ENCODE results near the gene CPPED1. TPM values are rescaled to one million over a fixed set of nuclear protein-coding genes. Genes with fewer than 3 reads are reported as not detected.

CPPED1 gene
- total and polyA plus RNA-seq, 8 donors: 8.0 to 178 (median 13.1) TPM

DNA sequence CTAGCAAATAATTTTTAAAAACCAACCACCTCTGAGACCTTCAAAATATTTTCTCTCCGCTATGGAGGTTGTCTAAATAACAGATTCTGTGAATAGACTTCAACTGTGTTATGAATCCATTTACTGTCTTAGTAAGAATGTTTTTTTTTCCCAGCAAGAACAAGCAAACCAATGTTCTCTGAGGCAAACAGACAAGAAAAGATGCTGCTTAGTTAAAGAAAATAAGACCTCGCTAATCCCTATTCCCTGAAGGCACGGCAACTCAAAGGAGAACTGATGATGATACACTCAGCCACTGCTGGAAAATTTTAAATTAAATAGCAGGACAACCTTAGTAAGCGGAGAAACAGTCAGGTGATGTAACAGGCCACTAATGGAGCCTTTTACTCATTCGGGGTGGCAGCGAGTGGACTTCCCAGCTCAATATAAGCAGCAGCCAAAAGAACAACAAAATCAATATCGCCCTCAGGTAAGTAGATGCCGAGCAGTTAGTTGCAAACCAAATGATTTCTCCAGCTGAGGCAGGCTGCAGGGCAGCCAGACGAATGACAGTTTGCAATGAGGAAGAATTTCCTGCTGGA, 81.8 kb downstream of the CPPED1 start:
- Histone ChIP-seq H3K27ac (no peak overlapping the region), H3K36me3 (peaks cover 0 to 20% (median 7%) of the 10 kb centered on the region in 4 donors), H3K27me3 (no peaks in the 10 kb centered on the region), H3K4me1 (no peaks in the 10 kb centered on the region), H3K4me3 (no peak overlapping the region), H3K9me3 (no peaks in the 10 kb centered on the region)
- intact Hi-C loops (cut with DNase I; ENCODE audit: low total_unique reads): no loop called here
- WGBS, 5 donors: 85 to 91% (median 91%) methylated on average over 9 of the region's 9 CpGs
- no peak for DNase-seq
- TF ChIP-seq EP300 (IDR thresholded peaks at IDR 0.05): no peak
- TF ChIP-seq, protein P1, sequence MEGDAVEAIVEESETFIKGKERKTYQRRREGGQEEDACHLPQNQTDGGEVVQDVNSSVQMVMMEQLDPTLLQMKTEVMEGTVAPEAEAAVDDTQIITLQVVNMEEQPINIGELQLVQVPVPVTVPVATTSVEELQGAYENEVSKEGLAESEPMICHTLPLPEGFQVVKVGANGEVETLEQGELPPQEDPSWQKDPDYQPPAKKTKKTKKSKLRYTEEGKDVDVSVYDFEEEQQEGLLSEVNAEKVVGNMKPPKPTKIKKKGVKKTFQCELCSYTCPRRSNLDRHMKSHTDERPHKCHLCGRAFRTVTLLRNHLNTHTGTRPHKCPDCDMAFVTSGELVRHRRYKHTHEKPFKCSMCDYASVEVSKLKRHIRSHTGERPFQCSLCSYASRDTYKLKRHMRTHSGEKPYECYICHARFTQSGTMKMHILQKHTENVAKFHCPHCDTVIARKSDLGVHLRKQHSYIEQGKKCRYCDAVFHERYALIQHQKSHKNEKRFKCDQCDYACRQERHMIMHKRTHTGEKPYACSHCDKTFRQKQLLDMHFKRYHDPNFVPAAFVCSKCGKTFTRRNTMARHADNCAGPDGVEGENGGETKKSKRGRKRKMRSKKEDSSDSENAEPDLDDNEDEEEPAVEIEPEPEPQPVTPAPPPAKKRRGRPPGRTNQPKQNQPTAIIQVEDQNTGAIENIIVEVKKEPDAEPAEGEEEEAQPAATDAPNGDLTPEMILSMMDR (IDR thresholded peaks at IDR 0.05): no peak
- no peak for TF ChIP-seq POLR2AphosphoS5 (IDR thresholded peaks at IDR 0.05)
- TF ChIP-seq POLR2A (IDR thresholded peaks at IDR 0.05): no peak

- Histone ChIP-seq H3K27ac (no peak overlapping the region), H3K27me3 (no peaks in the 10 kb centered on the region), H3K4me3 (no peak overlapping the region), H3K4me1 (no peaks in the 10 kb centered on the region), H3K36me3 (peaks cover 0 to 20% (median 7%) of the 10 kb centered on the region in 4 donors), H3K9me3 (no peaks in the 10 kb centered on the region)
- no peak for DNase-seq
- TF ChIP-seq POLR2AphosphoS5 (IDR thresholded peaks at IDR 0.05) (no peak), POLR2A (IDR thresholded peaks at IDR 0.05) (no peak), EP300 (IDR thresholded peaks at IDR 0.05) (no peak)
- TF ChIP-seq, protein P1 (IDR thresholded peaks at IDR 0.05): no peak
- intact Hi-C loops (cut with DNase I; ENCODE audit: low total_unique reads): no loop called here
- WGBS, 5 donors: 92 to 98% (median 96%) methylated on average over 4 of the region's 4 CpGs
These were observed 83.7 kb downstream of the CPPED1 start for GRCh38 chr16:12719972-12720371.

DNA sequence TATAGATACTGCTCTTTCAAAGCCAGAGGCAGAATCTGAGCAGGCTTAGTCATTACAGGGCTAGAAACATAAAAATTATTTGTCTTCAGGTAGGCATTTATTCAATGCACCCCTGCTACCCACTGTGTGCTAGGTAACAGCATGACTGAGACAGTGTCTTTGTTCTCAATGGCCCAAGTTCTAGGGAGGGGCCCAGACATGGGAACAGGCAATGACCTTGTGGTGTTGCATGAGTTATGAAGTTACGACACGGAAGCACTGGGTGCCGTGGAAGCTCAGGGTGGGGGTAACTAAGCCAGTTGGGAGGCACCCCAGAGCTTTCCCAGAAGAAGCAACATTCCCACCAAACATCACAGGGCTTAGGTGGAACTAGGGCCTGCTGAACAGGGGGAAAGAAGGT, 87.0 kb downstream of the CPPED1 start:
- no peak for DNase-seq
- H3K27ac ChIP-seq: no peak overlapping the region
- H3K36me3 ChIP-seq: peaks cover 0 to 13% (median 0%) of the 10 kb centered on the region in 4 donors
- whole genome bisulfite sequencing, 5 donors: 79 to 92% (median 91%) methylated on average over 3 of the region's 3 CpGs
- H3K27me3 ChIP-seq: no peaks in the 10 kb centered on the region
- no peak for TF ChIP-seq POLR2A (IDR thresholded peaks at IDR 0.05)
- TF ChIP-seq EP300 (IDR thresholded peaks at IDR 0.05): no peak
- TF ChIP-seq, protein P1 (IDR thresholded peaks at IDR 0.05): no peak
- no peak for TF ChIP-seq POLR2AphosphoS5 (IDR thresholded peaks at IDR 0.05)
- no peaks in the 10 kb centered on the region for H3K4me1 ChIP-seq
- intact Hi-C loops (cut with DNase I; ENCODE audit: low total_unique reads): no loop called here
- H3K4me3 ChIP-seq: no peak overlapping the region
- H3K9me3 ChIP-seq: no peaks in the 10 kb centered on the region

GRCh38 chr16:12709807-12710206, 93.9 kb downstream of the CPPED1 start:
- DNase-seq: no peak
- intact Hi-C loops (cut with DNase I; ENCODE audit: low total_unique reads): no loop called here
- Histone ChIP-seq H3K4me1 (no peaks in the 10 kb centered on the region), H3K27me3 (no peaks in the 10 kb centered on the region), H3K9me3 (peaks cover 0 to 3% (median 0%) of the 10 kb centered on the region in 4 donors), H3K36me3 (peaks cover 0 to 3% (median 1%) of the 10 kb centered on the region in 4 donors), H3K4me3 (no peak overlapping the region), H3K27ac (no peak overlapping the region)
- WGBS, 5 donors: 70 to 85% (median 80%) methylated on average over 1 of the region's 1 CpG
- no peak for TF ChIP-seq POLR2A (IDR thresholded peaks at IDR 0.05)
- no peak for TF ChIP-seq EP300 (IDR thresholded peaks at IDR 0.05)
- TF ChIP-seq POLR2AphosphoS5 (IDR thresholded peaks at IDR 0.05): no peak
- TF ChIP-seq, protein P1 (IDR thresholded peaks at IDR 0.05): no peak

Measured in stomach (tissue), 9 donors.